Inflammatory macrophage (primary cell): ENCODE data around the gene TMEM203.

Experiments used
- DNase-seq, 2 donors: peaks; one replicate each; pipeline ENCODE4 v3.0.0-alpha.2; 2020 to 2022

The TMEM203 gene

GRCh38 chr9:137163365-137163715, 42.1 kb downstream of the TMEM203 start:
- no peak for DNase-seq

- no peak for DNase-seq
Observed at GRCh38 chr9:137162505-137163364, 42.7 kb downstream of the TMEM203 start.

GRCh38 chr9:137161558-137162486, 43.6 kb downstream of the TMEM203 start:
- no peak for DNase-seq

- DNase-seq: no peak
Observed at GRCh38 chr9:137160716-137161557, 44.5 kb downstream of the TMEM203 start.

- DNase-seq: no peak
Observed at GRCh38 chr9:137160054-137160425, 45.4 kb downstream of the TMEM203 start.

GRCh38 chr9:137159105-137160053, 46.1 kb downstream of the TMEM203 start:
- no peak for DNase-seq

GRCh38 chr9:137158625-137159024, 46.8 kb downstream of the TMEM203 start:
- no peak for DNase-seq

GRCh38 chr9:137157618-137158415, 47.6 kb downstream of the TMEM203 start:
- DNase-seq: no peak

GRCh38 chr9:137156567-137157375, 48.7 kb downstream of the TMEM203 start:
- DNase-seq: peak; percentile 66 to 85
